ENCODE results near the gene ASB15.

ASB15 gene

GRCh38 chr7:123637203-123637602 lies 35.6 kb downstream of the ASB15 start:
- DNase-seq (ENCODE audit: low read depth) = no peak

- no peak for DNase-seq (ENCODE audit: low read depth)
Observed at GRCh38 chr7:123637878-123638277, 36.3 kb downstream of the ASB15 start.

GRCh38 chr7:123639631-123640030 lies 38.0 kb downstream of the ASB15 start:
- DNase-seq (ENCODE audit: low read depth) = no peak

- DNase-seq (ENCODE audit: low read depth) = no peak
Observed at GRCh38 chr7:123640583-123640982, 39.0 kb downstream of the ASB15 start.

GRCh38 chr7:123641901-123642300 lies 40.3 kb downstream of the ASB15 start:
- DNase-seq (ENCODE audit: low read depth) = no peak

GRCh38 chr7:123643495-123644441 lies 42.1 kb downstream of the ASB15 start:
- DNase-seq (ENCODE audit: low read depth) = no peak

GRCh38 chr7:123645516-123645915 lies 43.9 kb downstream of the ASB15 start:
- DNase-seq (ENCODE audit: low read depth) = no peak

- DNase-seq (ENCODE audit: low read depth) = no peak
Observed at GRCh38 chr7:123647106-123647730, 45.6 kb downstream of the ASB15 start.

- no peak for DNase-seq (ENCODE audit: low read depth)
Observed at GRCh38 chr7:123649964-123650363, 48.3 kb downstream of the ASB15 start.

- no peak for DNase-seq (ENCODE audit: low read depth)
Observed at GRCh38 chr7:123650595-123650994, 49.0 kb downstream of the ASB15 start.

GRCh38 chr7:123652406-123652805 lies 50.8 kb downstream of the ASB15 start:
- DNase-seq (ENCODE audit: low read depth) = no peak

- no peak for DNase-seq (ENCODE audit: low read depth)
Observed at GRCh38 chr7:123653162-123653561, 51.5 kb downstream of the ASB15 start.

- no peak for DNase-seq (ENCODE audit: low read depth)
Observed at GRCh38 chr7:123655614-123656013, 54.0 kb downstream of the ASB15 start, which contains the start of gene LMOD2. Gene LMOD2 (plus strand): TSS chr7:123655866. CDS start chr7:123655964, 98 bp downstream.

- no peak for DNase-seq (ENCODE audit: low read depth)
Observed at GRCh38 chr7:123656544-123657303, 55.1 kb downstream of the ASB15 start.

GRCh38 chr7:123657304-123657685 lies 55.7 kb downstream of the ASB15 start:
- DNase-seq (ENCODE audit: low read depth) = no peak

- DNase-seq (ENCODE audit: low read depth) = no peak
Observed at GRCh38 chr7:123658023-123658422, 56.4 kb downstream of the ASB15 start.

- DNase-seq (ENCODE audit: low read depth) = no peak
Observed at GRCh38 chr7:123660514-123661354, 59.1 kb downstream of the ASB15 start.

GRCh38 chr7:123661765-123662164 lies 60.1 kb downstream of the ASB15 start:
- DNase-seq (ENCODE audit: low read depth) = no peak

GRCh38 chr7:123662293-123662692 lies 60.7 kb downstream of the ASB15 start:
- no peak for DNase-seq (ENCODE audit: low read depth)

- no peak for DNase-seq (ENCODE audit: low read depth)
Observed at GRCh38 chr7:123662755-123663154, 61.1 kb downstream of the ASB15 start.

GRCh38 chr7:123663200-123663599 lies 61.6 kb downstream of the ASB15 start:
- DNase-seq (ENCODE audit: low read depth) = no peak

GRCh38 chr7:123665157-123665556 lies 63.5 kb downstream of the ASB15 start:
- DNase-seq (ENCODE audit: low read depth) = no peak

Data from stimulated activated CD4-positive, alpha-beta T cell treated with anti-CD3 and anti-CD28 coated beads, Interleukin-2, amount 100 ng/mL, for 4 hours (primary cell).